K562 (cell line): ENCODE data around the gene CACNA1A. TPM values are rescaled to one million over a fixed set of nuclear protein-coding genes. Genes with fewer than 3 reads are reported as not detected.

Experiments
- ATAC-seq: fragments of 200-7000 bp; cut with Tn5 transposase; 3 replicates; pipeline ENCODE4 v1.9.1; 2020; ENCODE audit warnings: moderate library complexity
- BruUV-seq: library from RNA; stranded (reverse); fragments of 400-500 nt; replicated peaks from 2 replicates; lab custom pipeline; 2021; lab: Mats Ljungman, UMichigan
- CTCF ChIA-PET: fragments of 300-600 bp; formaldehyde crosslinking; extraction: SDS; loops from one replicate; lab custom pipeline; 2021; ENCODE audit warnings: low intra/inter-chr PET ratio; lab: Yijun Ruan, JAX
- POLR2A ChIA-PET: fragments of 300-600, 350-650 bp; sonication (Branson Sonifier 250); formaldehyde crosslinking; extraction: SDS; loops from one replicate; lab custom pipeline; 2021; ENCODE audit warnings: antibody characterized with exemption, inconsistent platforms; lab: Yijun Ruan, JAX
- DNase-seq, 4 experiments: peaks; one replicate each; pipeline versions ENCODE4 v3.0.0 to v3.0.0-alpha.2; 2011 to 2018; ENCODE audit warnings: low spot score in 3 of 4, mixed read lengths in 3 of 4; ENCODE audit errors: extremely low read depth in 1 of 4
- FAIRE-seq: peaks from 2 replicates; lab custom pipeline; 2011; peaks lifted over from hg19 to GRCh38; lab: Jason Lieb, UNC
- H2AFZ ChIP-seq: 2 replicates; pipeline ENCODE4 v1.6.0; 2011; ENCODE audit warnings: low read depth, low read length, control low read depth, inconsistent platforms
- H3K27ac ChIP-seq: fragments of 200-600 bp; 3 replicates; pipeline ENCODE4 v1.8.0; 2011; ENCODE audit warnings: low read depth, mild to moderate bottlenecking, control low read depth, inconsistent platforms, low read length, moderate library complexity, mixed read lengths; ENCODE audit errors: extremely low read depth
- H3K27me3 ChIP-seq, 2 experiments: fragments of 300-600 bp in 1 of 2; 2 replicates in 1 of 2; 3 replicates in 1 of 2; pipeline versions ENCODE4 v1.6.0 to v1.8.0; 2011; ENCODE audit warnings: inconsistent platforms in 2 of 2, low read length in 2 of 2, mild to moderate bottlenecking in 1 of 2, mixed read lengths in 1 of 2, moderate library complexity in 1 of 2; ENCODE audit not compliant: control insufficient read depth in 2 of 2, insufficient read depth in 2 of 2
- H3K36me3 ChIP-seq: fragments of 300-600 bp; 3 replicates; pipeline ENCODE4 v1.8.0; 2011; ENCODE audit warnings: mild to moderate bottlenecking, low read length, inconsistent platforms; ENCODE audit not compliant: control insufficient read depth, insufficient read depth
- H3K4me1 ChIP-seq, 2 experiments: fragments of 200-600 bp in 1 of 2; replicated peaks in 1 of 2; 2 replicates in 1 of 2; 3 replicates in 1 of 2; pipeline versions ENCODE4 v1.5.1 to v1.8.0; 2011; ENCODE audit warnings: inconsistent platforms in 2 of 2, low read length in 2 of 2, mild to moderate bottlenecking in 1 of 2, mixed read lengths in 1 of 2, moderate library complexity in 1 of 2; ENCODE audit not compliant: control insufficient read depth in 2 of 2, insufficient read depth in 2 of 2
- H3K4me2 ChIP-seq: 2 replicates; pipeline ENCODE4 v1.6.1; 2011; ENCODE audit warnings: low read length, control low read depth, inconsistent platforms, mixed read lengths; ENCODE audit not compliant: insufficient read depth
- H3K4me3 ChIP-seq: fragments of 200-600 bp; sonication (generic), shearing (Covaris generic); 2 replicates; pipeline ENCODE4 v1.5.1; 2016; ENCODE audit warnings: control low read depth, inconsistent platforms
- H3K79me2 ChIP-seq: fragments of 200-600 bp; 3 replicates; pipeline ENCODE4 v1.8.0; 2011; ENCODE audit warnings: low read length, inconsistent platforms; ENCODE audit not compliant: control insufficient read depth, insufficient read depth
- H3K9ac ChIP-seq, 2 experiments: 2 replicates each; pipeline versions ENCODE4 v1.6.0 to v1.6.1; 2011; ENCODE audit warnings: low read depth in 2 of 2, low read length in 2 of 2, control low read depth in 1 of 2, inconsistent platforms in 1 of 2, mild to moderate bottlenecking in 1 of 2, mixed read lengths in 1 of 2; ENCODE audit not compliant: insufficient read depth in 1 of 2
- H3K9me1 ChIP-seq: one replicate; pipeline ENCODE4 v1.6.0; 2011; ENCODE audit warnings: inconsistent platforms, mild to moderate bottlenecking, low read length, moderate library complexity; ENCODE audit not compliant: control insufficient read depth, insufficient read depth
- H3K9me3 ChIP-seq: replicated peaks from 2 replicates; pipeline ENCODE4 v1.5.1; 2011; ENCODE audit warnings: low read depth, low read length, inconsistent platforms; ENCODE audit not compliant: control insufficient read depth, insufficient read depth
- H4K20me1 ChIP-seq: replicated peaks from 2 replicates; pipeline ENCODE4 v1.6.1; 2011; ENCODE audit warnings: low read length, inconsistent platforms, mixed read lengths; ENCODE audit not compliant: control insufficient read depth, insufficient read depth
- CBX1 ChIP-seq: sonication (generic); IDR thresholded peaks from 2 replicates; pipeline ENCODE4 v1.6.1; 2016; ENCODE audit warnings: antibody characterized with exemption, low read depth, mild to moderate bottlenecking
- CEBPG ChIP-seq, 3 experiments: fragments of 200-800 bp in 1 of 3; sonication (Bioruptor generic) in 1 of 3; sonication (generic) in 1 of 3; formaldehyde crosslinking in 1 of 3; IDR thresholded peaks in 2 of 3; conservative IDR thresholded peaks in 1 of 3; 2 replicates each; pipeline versions ENCODE4 v1.6.1 to v1.8.0; 2016 to 2022; ENCODE audit warnings: missing compliant biosample characterization in 2 of 3, missing genetic modification characterization in 2 of 3, mild to moderate bottlenecking in 1 of 3, missing genetic modification reagents in 1 of 3
- ELF4 ChIP-seq: fragments of 450-650 bp; formaldehyde crosslinking; IDR thresholded peaks from 2 replicates; pipeline ENCODE4 v1.4.0; 2022; ENCODE audit warnings: missing genetic modification characterization
- ZNF512 ChIP-seq: IDR thresholded peaks from 2 replicates; pipeline ENCODE4 v1.6.1; 2016; ENCODE audit warnings: missing genetic modification characterization, missing compliant biosample characterization
- WGBS: fragments of 100-300 bp; shearing (Covaris generic); methylation state at CpG from one replicate; pipeline ENCODE4 v1.1.6; 2016; ENCODE audit warnings: low coverage, mixed read lengths; ENCODE audit not compliant: insufficient coverage; ENCODE audit errors: missing lambda C conversion rate; 5-methylcytosine and 5-hydroxymethylcytosine counted together
- in situ Hi-C: fragments of 300-500 bp; cut with MboI; formaldehyde crosslinking; loops from 4 replicates; pipeline ENCODE4 v1.15.0; 2018; ENCODE audit warnings: inconsistent platforms, mixed read lengths
- intact Hi-C: fragments of 100-400 bp; cut with micrococcal nuclease; formaldehyde crosslinking; loops from 2 replicates; pipeline ENCODE4 v1.14.2; 2022
- polyA plus RNA-seq, 8 experiments: library from polyadenylated mRNA; depleted of rRNA in 4 of 8; stranded (reverse) in 5 of 8; unstranded in 3 of 8; fragments of >200 nt; fragmentation: Nextera tagmentation in 2 of 8; fragmentation: Illumina TruSeq in 1 of 8; extraction: Ambion mirVana in 2 of 8; extraction: Trizol in 1 of 8; gene quantifications; 2 replicates each; pipeline versions ENCODE4 v1.2.1 to v1.2.3, GENCODE V29; 2011 to 2014; ENCODE audit warnings: inconsistent platforms in 1 of 8, missing spikeins in 1 of 8
- total RNA-seq, 7 experiments: library from RNA; depleted of rRNA in 6 of 7; stranded (reverse); fragments of >200 nt in 6 of 7; fragmentation: Illumina TruSeq in 2 of 7; extraction: Trizol in 2 of 7; gene quantifications; 2 replicates each; pipeline versions ENCODE4 v1.2.1 to v1.2.3, GENCODE V29; 2011 to 2021; ENCODE audit warnings: low replicate concordance in 1 of 7

Gene CACNA1A
- total and polyA plus RNA-seq, 9 of the 15 experiments (the other 6 are each of a cell fraction or from before 2014, with no cell fraction given): 0.03 to 0.20 (median 0.09) TPM; not detected in 1

GRCh38 chr19:13255719-13256059 is 250.6 kb downstream of the CACNA1A start:
- Histone ChIP-seq H2AFZ (no peak overlapping the region), H3K27me3 (peaks cover 18 to 45% of the 10 kb centered on the region in 2 experiments; a peak in 4 of 5 replicates), H3K27ac (no peak overlapping the region), H3K79me2 (no peaks in the 10 kb centered on the region), H4K20me1 (no peaks in the 10 kb centered on the region), H3K36me3 (no peaks in the 10 kb centered on the region), H3K9ac (no peak overlapping the region), H3K9me1 (no peaks in the 10 kb centered on the region), H3K4me2 (no peak overlapping the region), H3K4me3 (no peak overlapping the region), H3K4me1 (peaks cover 2 to 3% of the 10 kb centered on the region in 2 experiments; a peak in 3 of 5 replicates), H3K9me3 (peaks cover 2% of the 10 kb centered on the region)
- peak; percentile 56 for TF ChIP-seq ZNF512
- TF ChIP-seq CBX1: no peak
- POLR2A ChIA-PET: interaction anchor here (0.6 to 1.1 kb wide), 2 partner anchors 19 to 319 kb away, joined by 3 to 4 read pairs; no protein-coding TSS in a partner anchor
- ATAC-seq: no peak
- intact Hi-C loops: no loop called here
- FAIRE-seq: no peak
- BruUV-seq: no TSS peak
- no peak for DNase-seq
- in situ Hi-C loops: no loop called here
- WGBS: no CpG with 5 or more reads among the region's 2 CpGs
- CTCF ChIA-PET: no interaction called here

GRCh38 chr19:13255041-13255718 is 251.1 kb downstream of the CACNA1A start:
- CTCF ChIA-PET: no interaction called here
- no TSS peak for BruUV-seq
- ATAC-seq (no peak), DNase-seq (no peak)
- H3K9me1 ChIP-seq: no peaks in the 10 kb centered on the region
- H3K27ac ChIP-seq: no peak overlapping the region
- no peaks in the 10 kb centered on the region for H3K79me2 ChIP-seq
- 0 out of 4 replicates have a peak overlapping the region, but pooled peaks of 1 of the 2 experiments have one; percentile 48 for H3K9ac ChIP-seq
- no peak overlapping the region for H2AFZ ChIP-seq
- peaks cover 0 to 3% of the 10 kb centered on the region in 2 experiments; a peak in 1 of 5 replicates for H3K4me1 ChIP-seq
- peak; percentile 60 for TF ChIP-seq CEBPG (CRISPR knock-in tag; IDR thresholded peaks at IDR 0.05)
- TF ChIP-seq CEBPG (tag; conservative IDR thresholded peaks at IDR 0.05 in 1 of 2, IDR thresholded peaks at IDR 0.05 in 1 of 2): no peak
- TF ChIP-seq ELF4 (CRISPR knock-in tag): no peak
- TF ChIP-seq, all 486 proteins: peak for 1
- H3K36me3 ChIP-seq: no peaks in the 10 kb centered on the region
- no peak for FAIRE-seq
- WGBS: 22% methylated on average over 18 of the region's 21 CpGs
- intact Hi-C loops (no loop called here), in situ Hi-C loops (no loop called here)
- no peak overlapping the region for H3K4me2 ChIP-seq
- H3K9me3 ChIP-seq: peaks cover 2% of the 10 kb centered on the region
- no peaks in the 10 kb centered on the region for H4K20me1 ChIP-seq
- H3K4me3 ChIP-seq: no peak overlapping the region
- POLR2A ChIA-PET: interaction anchor here (0.6 to 1.1 kb wide), 2 partner anchors 19 to 320 kb away, joined by 3 to 4 read pairs; no protein-coding TSS in a partner anchor
- H3K27me3 ChIP-seq: peaks cover 18 to 45% of the 10 kb centered on the region in 2 experiments; a peak in 4 of 5 replicates
